KBM-7 (cell line): ENCODE data around the gene INO80C.

Experiments used
- DNase-seq: peaks from one replicate; pipeline ENCODE4 v3.0.0-alpha.2; 2015
- in situ Hi-C: fragments of 300-500 bp; cut with MboI; formaldehyde crosslinking; loops from 2 replicates; pipeline ENCODE4 v1.14.3; 2020; ENCODE audit warnings: low sequenced_read_pairs, low pct_unique_long_range_greater_than_20kb, mixed read lengths

Gene INO80C

DNA sequence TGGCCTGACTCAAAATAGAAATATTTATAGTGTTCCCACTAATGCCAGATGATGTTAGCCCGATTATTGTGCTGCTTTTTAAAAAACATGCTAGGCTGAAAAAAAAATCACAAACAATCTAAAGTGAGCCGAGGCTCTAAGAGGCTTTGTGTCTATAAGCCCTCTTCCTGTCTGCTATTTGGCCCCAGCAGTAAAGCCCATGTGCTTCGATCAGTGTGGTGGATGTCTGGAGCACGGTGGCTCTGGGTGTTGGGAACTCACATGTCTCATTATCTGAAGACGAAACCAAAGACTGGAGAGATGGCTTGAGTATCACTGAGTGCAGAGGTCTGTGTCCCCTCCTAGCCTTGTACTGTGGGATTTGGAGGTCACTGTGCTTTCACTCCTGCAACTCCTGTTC, 55.1 kb downstream of the INO80C start:
- no peak for DNase-seq
- in situ Hi-C loops: no loop called here

DNA sequence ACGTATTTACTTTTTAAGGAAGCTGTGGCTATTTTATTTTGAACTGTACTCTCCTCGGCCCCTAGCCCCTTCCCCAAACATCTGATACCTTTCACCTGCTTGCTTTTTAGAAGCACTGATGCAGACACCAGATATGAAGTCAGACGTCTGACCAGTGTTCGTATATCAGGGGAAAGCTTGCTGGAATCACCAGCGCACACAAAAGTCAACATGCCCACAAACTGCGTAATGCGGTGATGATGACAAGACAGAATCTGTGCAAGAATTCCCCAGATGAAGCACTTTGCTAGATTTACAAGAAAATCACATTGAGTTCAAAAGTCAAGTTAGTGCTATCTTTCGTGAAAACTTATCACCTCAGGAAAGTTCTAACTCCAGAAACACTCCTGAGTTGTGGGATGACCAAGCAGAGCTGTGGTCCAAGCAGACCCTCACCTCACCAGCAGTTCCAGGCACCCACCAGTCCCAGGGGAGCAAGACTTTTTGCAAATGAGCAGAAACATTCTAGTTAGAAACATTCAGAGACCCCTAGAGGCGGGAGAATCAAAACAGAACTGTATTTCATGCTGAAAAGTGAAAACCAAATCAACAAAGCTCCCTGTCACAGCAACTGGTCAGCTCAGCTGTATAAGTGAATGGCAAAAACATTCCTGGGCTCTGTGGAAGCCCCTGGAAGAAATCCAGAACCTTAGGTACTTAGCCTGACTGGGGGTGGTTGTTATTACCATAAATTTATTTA, 55.7 kb downstream of the INO80C start:
- no peak for DNase-seq
- in situ Hi-C loops: no loop called here

DNA sequence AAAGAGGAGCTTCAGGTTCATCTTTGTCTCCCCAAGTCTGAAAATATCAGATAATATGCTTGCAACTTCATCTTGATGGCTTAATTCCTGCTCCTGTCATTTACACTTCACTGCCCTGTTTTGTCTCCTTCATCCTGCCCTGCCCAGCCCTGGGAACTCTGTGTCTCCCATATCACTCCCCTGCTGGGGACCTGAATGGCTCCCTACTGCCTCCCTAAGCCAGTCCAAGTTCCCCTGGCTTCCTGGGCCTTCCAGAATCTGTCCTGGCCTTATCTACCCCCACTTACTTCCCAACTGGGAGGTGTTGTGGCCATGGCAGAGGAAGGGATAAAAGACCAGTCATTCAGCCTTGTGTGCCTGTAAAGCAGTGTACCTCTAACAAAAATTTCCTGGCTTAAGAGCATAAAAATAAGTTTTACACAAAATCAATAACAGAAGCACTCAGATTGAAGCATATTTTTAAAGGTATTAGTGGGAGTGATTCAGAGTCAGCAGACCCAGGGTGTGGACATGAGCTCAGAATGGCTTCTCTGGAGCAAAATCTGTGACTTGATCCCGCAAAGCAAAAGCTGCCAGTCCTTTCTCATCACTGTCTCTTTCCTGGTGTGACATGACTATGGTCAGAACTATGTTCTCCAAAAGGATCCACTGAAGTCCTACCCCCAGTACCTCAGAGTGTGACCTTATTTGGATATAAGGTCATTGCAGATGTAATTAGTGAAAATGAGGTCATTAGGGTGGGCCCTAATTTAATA, 59.1 kb downstream of the INO80C start:
- in situ Hi-C loops: no loop called here
- no peak for DNase-seq

DNA sequence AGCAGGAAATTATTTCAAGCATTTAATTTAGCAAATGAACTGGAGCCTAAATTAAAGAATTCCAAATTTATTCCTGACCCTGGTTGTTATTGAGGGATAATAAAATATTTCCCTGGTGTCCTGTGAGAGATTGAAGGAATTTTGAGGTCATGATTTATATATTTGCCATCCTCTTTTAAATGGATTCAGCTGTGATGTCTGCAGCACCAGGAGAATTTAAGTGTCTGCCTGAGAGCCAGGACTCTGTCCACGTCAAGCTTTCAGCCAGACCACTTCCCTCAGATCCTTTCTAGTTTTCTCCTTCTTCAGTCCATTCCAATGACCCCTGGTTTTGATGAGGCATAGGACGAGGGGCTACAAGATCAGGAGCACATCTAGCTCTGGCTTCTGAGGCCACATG, 59.9 kb downstream of the INO80C start:
- in situ Hi-C loops: no loop called here

DNA sequence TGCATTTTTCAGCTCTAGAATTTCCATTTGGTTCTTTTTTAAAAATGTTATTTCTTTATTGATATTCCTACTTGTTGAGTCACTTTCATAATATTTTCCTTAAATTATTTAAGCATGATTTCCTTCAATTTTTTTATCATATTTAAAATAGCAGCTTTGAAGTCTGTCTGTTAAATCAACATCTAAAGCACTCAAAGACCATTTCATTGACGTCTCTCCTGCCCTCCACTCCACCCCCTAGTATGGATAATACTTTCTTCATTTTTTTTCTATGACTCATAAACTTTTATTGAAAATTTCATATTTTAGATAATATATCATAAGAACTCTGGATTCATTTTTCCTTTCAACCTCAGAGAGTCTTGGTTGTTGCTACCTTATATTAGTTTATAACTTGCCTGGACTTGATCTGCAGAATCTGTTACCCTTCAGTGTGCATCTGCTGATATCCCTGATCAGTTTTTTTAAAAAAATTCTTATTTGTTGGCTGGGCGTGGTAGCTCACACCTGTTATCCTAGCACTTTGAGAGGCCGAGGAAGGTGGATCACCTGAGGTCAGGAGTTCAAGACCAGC, 61.6 kb downstream of the INO80C start:
- in situ Hi-C loops: no loop called here
- no peak for DNase-seq

More for the DNA sequence above, 59.9 kb downstream of the INO80C start:
- DNase-seq: no peak

DNA sequence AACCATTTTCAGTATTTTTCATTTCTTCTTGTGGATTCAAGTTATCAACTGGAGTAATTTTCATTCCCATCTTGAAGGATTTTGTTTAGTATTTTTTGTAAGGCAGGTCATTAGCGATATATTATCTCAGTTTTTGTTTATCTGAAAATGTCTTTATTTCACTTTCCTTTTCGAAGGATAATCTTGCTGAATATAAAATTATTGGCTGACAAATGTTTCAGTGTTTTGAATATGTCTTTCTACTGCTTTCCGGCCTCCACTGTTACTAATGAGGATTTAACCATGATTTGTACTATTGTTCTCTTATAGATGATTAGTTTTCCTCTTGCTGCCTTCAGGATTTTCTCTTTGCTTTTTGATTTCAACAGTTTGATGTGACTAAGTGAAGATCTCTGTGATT, 62.4 kb downstream of the INO80C start:
- in situ Hi-C loops: no loop called here
- no peak for DNase-seq

DNA sequence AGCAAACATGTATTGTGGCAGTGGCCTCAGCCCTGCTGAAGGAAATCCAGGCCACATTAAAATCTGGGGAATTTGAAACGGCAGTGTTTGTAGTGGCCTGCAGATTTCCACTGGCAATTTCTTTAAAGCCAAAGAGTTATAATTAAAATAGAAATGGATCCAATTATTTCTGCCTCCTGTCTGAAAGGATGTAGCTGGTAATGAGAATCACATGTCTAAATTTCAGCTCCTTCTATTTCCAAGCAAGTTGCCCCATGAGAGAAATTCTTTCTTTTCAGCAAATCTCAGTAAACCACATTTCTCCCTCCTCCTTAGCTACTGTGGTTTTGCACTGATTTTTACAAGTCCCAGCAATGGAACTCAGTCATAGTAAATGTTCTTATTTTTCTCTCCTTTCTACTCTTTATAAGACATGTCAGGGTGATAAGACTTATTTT, 65.2 kb downstream of the INO80C start:
- in situ Hi-C loops: no loop called here
- no peak for DNase-seq

DNA sequence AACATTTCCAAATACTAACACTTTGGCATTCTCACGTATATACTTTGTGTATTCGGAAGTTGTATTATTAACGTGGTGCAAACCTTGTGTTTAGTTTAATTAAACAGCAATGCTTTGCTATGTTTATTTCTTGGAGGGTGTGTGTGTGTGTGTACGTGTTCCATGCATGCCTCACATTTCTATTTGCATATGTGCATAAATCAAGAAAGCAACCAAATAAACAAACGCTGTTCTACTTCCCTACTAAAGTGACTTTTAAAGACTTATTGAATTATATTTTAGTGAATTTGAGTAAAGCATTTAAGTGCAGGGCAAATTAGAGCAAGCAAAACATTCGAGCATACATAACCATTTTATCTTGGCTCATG, 66.4 kb downstream of the INO80C start:
- no peak for DNase-seq
- in situ Hi-C loops: no loop called here

DNA sequence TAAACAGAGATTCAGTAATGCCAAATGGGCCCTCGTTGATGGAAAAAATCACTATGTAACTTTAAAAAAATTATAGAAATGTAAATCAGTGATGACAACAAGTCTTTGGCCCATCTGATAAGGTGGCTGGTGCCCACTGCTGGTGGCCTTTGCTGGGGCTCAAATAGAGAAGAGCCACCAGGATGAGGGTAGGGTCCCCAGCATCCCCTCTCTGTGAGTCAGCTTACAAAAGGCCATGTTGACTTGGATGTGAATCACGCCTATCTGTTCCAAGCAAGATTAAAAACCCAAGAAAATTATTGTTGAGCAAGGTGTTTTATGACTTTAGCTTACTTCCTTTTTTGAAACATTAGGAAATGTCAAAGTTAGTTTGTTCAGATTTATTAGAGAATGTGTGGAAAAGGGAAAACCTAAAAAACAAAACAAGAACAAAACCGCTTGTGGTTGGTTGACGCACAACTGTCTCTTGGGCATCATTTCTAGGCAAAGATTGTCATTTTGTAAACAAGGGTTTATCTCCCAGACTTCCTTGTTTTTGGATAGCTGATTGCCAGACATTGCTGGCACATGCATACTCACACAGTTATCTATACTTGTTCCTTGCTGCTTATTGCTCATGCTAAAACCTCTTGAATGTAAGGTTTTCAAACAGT, 66.9 kb downstream of the INO80C start:
- in situ Hi-C loops: no loop called here
- DNase-seq: no peak

DNA sequence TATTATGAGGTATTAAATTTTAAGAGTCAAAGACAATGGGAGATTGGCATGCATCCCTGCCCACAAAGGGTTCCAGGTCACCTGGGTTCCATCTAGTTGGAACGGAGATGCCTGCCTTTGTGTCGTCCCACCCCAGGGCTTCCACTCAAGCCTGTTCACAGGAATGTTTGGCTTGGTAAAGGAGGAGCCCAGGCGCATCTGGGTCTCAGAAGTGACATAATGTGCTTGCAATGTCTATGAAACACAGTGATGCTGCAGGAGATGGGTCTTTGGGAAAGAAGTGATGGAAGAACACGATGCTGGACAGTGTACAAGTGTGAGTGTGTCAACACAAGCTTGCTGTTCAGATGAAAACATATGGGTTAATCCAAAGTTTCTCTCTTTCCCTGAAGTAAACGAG, 71.0 kb downstream of the INO80C start:
- no peak for DNase-seq
- in situ Hi-C loops: no loop called here

DNA sequence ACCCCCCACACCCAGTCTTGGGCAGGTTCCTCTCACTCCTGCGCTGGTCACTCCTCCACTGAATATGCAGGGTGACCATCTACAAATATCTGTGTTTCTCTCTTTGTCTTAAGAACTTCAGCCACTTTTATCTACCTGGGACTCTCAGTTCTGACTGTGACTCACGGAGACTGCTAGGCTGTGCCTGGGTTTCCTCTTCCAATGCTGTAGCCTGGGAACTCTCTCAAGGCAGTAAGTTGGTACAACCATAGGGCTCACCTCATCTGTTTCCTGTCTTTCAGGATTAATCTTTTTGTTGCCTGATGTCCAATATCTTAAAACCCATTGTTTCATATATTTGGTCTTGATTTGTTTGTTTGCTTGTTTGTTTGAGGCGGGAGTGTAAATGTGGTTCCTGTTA, 73.4 kb downstream of the INO80C start:
- no peak for DNase-seq
- in situ Hi-C loops: no loop called here

DNA sequence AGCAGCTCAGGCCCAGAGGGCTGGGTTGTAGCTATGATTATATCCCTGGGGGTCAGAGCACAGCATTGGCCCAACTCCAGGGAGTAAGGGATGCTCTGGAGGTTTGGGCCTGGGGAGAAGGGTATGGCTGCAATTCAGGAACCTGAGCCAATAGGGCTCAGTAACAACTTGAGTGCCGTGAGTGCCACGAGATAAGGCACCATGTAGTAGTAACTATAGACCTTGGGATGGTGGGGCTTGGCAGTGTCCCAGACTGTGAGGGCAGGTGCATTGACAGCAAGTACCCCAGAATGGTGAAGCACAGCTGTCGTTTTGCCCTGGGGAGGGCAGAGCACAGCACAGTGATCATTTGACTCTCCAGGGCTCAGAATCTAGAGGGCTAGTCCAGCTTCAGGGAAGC, 75.5 kb downstream of the INO80C start:
- DNase-seq: no peak
- in situ Hi-C loops: no loop called here

DNA sequence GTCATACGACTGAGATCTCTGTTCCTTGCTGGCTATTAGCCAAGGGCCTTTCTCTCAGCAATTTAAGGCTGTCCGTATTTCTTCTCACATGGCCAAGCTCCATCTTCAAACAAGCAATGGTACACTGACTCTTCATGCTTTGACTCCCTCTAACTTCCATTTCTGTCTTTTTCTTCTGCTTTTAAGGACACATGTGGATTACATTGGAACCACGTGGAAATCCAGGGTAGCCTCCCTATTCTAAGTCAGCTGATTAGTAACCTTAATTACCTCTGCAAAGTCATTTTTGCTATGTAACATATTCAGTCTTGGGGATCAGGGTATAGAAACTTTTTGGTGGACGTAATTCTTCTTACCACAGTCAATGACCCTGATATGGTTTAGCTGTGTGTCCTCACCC, 79.2 kb downstream of the INO80C start:
- DNase-seq: no peak
- in situ Hi-C loops: no loop called here
